GM18505 (cell line): ENCODE measurements around the gene LRP1.

Source experiments
- ATAC-seq: cut with Tn5 transposase; IDR thresholded peaks from one replicate; pipeline ENCODE4 v1.9.1; 2021; ENCODE audit not compliant: unreplicated experiment
- POLR2A ChIP-seq: IDR thresholded peaks from 4 replicates; pipeline ENCODE4 v1.6.1; 2011; ENCODE audit warnings: borderline replicate concordance; ENCODE audit not compliant: insufficient read depth, insufficient read length; ENCODE audit errors: extremely low read depth

The LRP1 gene

DNA sequence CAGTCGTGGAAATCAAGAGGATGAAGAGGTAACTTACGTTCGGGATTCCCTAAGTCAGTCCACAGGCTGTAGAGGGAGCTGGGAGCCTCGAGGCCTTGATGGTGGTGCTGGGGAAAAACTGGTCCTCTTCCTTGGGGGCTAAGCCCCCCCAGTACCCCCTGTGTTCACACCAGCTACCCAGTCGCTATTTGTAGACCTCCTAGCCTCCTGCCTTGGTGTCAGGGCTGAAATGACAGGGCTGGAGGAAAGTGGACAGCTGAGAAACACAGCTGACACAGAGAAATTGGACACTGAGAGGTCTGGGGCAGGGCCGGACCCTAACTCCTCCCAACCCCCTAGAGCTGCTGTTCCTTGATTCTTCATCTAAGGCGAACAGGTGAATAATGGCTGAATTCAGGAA lies 122.7 kb downstream of the LRP1 start, which contains the start of gene STAC3:
STAC3 (minus strand) TSS at position 232 of the 400 bp plus-strand sequence. CDS start 1,551 bp downstream, outside the sequence.
- no peak for TF ChIP-seq POLR2A
- no peak for ATAC-seq

DNA sequence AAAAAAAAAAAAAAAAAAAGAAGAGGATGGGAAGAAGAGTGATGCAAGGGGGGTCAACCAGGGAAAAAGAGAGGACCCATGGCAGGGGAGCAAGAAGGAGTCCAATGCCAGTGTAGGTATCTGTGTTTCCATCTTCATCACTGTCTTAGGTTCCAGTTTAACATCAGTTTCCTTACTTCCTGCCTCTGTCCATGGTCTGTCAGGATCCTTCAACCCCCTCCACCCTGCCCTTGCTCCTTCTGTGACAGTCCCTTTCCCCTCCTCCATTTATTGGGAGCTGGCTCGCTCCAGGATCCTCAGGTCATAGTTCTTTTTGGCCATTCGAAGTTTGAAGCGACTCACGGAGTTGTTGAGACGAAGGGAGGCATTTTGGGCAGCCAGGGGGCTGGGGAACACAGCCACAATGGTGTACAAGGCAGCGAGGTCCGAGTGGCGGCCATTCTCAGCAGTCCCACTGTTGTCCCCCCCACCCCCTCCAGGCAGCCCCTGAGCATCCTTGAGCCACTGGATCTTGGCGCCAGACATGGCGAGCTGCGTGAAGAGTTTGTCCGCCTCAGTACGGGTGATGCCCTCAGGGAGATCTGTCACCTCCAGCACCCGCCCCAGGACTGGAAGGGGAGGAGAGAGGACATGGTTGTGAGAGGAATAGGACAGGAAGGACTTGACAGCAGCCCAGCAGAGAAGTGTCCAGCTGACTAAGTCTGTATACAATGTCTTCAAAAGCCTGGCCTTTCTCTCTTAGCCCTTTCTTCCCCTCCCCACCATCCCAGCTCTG lies 126.4 kb downstream of the LRP1 start:
- ATAC-seq: no peak
- TF ChIP-seq POLR2A: no peak

DNA sequence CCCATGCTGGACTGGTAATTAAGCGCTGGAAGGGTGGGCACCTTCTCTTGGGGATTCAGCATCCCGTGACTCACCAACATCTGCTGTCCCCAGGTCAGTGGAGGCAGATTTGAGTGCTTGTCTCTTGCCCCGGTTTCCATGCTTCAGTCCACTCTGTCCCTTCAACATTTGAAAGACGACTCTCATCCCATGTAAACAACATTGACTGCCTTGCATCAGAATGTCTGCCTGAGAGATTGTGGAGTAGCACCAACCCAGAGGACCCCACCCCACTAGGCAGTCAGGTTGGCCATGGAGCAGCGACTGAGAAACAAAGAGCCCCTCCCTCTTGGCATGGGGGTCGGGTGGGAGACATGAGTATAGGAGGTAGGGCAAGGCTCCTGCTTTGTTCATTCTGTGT lies 127.6 kb downstream of the LRP1 start:
- TF ChIP-seq POLR2A: no peak
- ATAC-seq: no peak

DNA sequence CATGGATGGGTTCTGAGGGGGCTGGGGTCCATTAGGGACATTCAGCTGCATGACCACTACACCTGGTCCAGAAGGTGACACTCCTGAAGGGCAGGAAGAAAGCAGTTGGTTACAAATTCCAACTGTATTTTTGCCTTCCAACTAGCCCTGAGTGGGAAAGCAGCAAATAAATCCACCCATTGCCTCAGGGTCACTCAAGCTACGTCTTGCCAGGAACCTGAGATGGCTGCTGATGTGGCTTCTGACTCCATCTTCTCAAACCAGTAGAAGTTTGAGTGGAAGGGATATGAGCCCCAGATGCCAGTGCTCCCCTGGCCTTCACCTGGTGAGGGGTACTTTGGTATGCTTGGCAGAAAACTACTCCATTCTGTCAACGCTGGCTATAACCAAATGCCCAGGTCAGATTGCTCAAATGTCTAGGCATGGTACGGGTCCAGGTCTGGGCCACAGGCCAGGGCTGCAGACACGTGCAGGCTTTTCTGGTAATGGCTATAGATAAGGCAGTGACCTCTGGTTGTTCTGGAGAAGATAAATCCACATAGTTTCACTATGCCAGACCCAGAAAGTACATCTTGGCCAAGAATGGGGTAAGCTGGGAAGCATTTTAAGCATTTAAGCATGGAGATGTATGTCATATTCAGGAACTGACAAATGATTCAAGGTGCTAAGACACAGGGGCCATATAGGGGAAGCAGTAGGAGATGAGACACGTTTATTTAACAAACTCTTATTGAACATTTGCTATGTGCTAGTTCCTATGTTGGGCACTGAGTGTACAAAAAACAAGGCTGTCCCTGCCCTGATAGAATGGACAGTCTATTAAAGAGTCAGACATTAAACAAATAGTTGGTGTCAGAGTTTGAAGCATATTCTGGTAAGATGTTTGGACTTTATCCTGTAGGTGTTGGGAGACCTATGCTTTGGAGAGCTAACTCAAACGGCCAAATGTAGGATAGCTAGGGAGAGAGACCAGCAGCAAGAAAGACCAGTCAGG lies 131.0 kb downstream of the LRP1 start:
- no peak for ATAC-seq
- TF ChIP-seq POLR2A: no peak

DNA sequence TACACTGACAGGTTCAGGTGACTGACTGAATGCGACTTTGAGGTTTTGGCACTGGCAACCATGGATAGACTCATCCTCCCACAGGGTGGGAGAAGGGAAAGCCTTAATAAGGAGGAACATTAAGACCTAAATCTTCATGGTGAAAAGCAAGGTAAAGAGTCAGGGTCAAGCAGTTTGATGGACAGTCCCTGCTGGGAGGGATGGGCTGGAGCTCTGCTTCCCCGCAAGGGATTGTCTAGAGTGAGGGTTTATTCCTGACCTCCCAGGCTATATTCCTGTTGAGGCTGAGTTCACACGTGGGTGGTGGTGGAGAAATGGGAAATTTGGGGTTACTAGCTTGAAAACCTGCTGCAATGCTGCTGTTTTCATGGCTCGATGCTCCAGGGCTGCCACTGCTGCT lies 132.1 kb downstream of the LRP1 start:
- no peak for ATAC-seq
- no peak for TF ChIP-seq POLR2A

DNA sequence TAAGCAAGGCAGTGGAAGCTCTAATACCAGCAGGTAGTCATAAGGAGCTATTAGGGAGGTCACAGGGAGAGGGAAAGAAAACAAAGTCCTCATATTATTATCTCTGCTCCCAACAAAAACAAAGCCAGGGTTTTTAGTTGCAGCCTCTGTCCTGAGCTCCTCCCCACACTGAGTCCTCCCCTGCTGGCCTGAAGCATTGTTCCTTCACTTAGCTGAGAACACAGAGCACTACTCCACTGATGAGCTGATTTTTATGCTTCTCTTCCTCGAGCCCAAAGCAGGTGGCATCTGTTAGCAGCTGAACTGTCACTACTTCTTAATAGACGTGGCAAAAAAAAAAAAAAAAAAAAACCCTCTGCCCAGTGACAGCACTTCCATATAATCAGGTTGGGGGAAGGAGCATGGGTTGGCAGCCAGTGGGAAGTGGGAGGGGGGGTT lies 133.2 kb downstream of the LRP1 start:
- TF ChIP-seq POLR2A: no peak
- no peak for ATAC-seq

DNA sequence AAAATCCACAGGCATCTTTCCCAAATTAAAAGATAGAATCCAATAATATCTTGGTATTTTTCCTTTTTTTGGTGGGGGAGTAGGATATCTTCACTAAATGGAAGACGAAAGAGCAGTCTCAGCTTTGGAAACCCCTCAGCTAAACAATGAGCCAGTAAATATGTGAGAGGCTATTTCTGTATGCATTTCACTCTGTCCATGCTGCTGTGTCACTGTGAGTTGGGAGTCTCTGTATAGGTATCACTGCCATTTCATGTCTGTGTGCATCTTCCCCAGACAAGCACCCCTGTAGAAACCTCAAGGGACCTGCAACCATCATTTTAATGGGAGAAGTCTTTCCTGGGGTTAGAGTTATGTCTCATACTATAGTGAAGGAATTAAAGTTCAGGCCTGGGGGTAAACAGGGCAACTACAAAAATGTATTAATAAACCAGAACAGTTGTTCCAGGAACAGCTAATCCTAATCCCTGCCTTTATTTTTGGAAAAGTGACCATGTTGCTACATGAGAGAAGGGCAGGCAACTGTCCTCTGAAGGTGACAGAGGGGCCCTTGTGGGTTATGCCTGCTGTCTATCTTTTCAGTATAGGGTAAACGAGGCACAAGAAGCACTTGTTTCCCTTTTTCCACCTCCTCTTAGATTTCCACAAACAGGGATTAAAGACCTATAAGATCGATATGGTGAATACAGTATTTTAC lies 134.0 kb downstream of the LRP1 start:
- ATAC-seq: no peak
- TF ChIP-seq POLR2A: no peak
